ENCODE data around the gene RTN4RL1.

The RTN4RL1 gene

DNA sequence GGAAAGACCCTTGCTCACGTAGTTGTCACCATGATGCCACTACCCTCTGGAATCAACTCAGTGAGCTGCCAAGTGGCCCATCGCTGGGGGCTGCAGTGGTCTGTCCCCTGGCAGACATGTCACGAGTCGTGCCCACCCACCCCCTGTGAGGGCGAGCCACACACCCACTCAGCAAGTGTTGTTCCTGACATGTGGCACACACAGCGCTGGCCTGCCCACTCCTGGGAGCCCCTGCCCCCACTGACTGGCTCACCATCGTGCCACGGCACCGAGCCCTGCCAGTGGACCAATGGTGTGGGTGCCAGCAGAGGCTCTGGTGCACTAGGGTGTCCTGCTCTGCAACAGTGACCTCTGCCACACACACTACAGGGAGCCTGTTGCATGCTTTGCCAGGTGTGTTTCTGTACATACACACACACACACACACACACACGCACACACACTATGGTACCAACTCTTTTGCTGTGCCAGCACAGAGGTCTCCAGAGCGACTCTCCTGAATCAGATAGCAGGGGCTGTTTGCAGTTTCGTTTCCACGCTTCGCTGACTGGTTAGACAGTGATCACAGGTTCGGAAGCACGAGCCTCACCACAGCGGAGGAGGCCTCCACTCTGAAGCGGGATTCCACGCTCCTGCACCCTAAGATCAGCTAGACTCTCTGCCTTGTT lies 7.7 kb downstream of the RTN4RL1 start:
- Histone ChIP-seq H3K9me2 (replicated peaks; ENCODE audit: low read depth, low read length) (no peaks in the 10 kb centered on the region), H3K27me3 (ENCODE audit: insufficient read depth, low read length, poor library complexity, severe bottlenecking) (no peaks in the 10 kb centered on the region), H3K4me2 (ENCODE audit: low read depth, low read length, poor library complexity, severe bottlenecking) (no peak overlapping the region), H3K4me1 (ENCODE audit: insufficient read depth, low read length, poor library complexity, severe bottlenecking) (peaks cover 18% of the 10 kb centered on the region), H3K4me3 (ENCODE audit: low read length, poor library complexity, severe bottlenecking) (no peak overlapping the region), H4K20me1 (ENCODE audit: insufficient read depth, low read length, poor library complexity, severe bottlenecking) (no peaks in the 10 kb centered on the region), H2AFZ (ENCODE audit: low read length) (no peak overlapping the region), H3F3A (ENCODE audit: low read depth) (no peaks in the 10 kb centered on the region), H3K79me2 (ENCODE audit: insufficient read depth, low read length) (no peaks in the 10 kb centered on the region), H3K36me3 (ENCODE audit: insufficient read depth, low read length) (no peaks in the 10 kb centered on the region), H3K9me3 (ENCODE audit: insufficient read depth, low read depth, low read length) (no peaks in the 10 kb centered on the region), H3K9ac (ENCODE audit: low read depth, low read length, poor library complexity, severe bottlenecking) (no peak overlapping the region)
- TF ChIP-seq, protein P1, sequence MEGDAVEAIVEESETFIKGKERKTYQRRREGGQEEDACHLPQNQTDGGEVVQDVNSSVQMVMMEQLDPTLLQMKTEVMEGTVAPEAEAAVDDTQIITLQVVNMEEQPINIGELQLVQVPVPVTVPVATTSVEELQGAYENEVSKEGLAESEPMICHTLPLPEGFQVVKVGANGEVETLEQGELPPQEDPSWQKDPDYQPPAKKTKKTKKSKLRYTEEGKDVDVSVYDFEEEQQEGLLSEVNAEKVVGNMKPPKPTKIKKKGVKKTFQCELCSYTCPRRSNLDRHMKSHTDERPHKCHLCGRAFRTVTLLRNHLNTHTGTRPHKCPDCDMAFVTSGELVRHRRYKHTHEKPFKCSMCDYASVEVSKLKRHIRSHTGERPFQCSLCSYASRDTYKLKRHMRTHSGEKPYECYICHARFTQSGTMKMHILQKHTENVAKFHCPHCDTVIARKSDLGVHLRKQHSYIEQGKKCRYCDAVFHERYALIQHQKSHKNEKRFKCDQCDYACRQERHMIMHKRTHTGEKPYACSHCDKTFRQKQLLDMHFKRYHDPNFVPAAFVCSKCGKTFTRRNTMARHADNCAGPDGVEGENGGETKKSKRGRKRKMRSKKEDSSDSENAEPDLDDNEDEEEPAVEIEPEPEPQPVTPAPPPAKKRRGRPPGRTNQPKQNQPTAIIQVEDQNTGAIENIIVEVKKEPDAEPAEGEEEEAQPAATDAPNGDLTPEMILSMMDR (conservative IDR thresholded peaks at IDR 0.05; ENCODE audit: low read length), result no peak
- no peak for TF ChIP-seq EZH2phosphoT487 (IDR thresholded peaks at IDR 0.05; ENCODE audit: borderline replicate concordance)

DNA sequence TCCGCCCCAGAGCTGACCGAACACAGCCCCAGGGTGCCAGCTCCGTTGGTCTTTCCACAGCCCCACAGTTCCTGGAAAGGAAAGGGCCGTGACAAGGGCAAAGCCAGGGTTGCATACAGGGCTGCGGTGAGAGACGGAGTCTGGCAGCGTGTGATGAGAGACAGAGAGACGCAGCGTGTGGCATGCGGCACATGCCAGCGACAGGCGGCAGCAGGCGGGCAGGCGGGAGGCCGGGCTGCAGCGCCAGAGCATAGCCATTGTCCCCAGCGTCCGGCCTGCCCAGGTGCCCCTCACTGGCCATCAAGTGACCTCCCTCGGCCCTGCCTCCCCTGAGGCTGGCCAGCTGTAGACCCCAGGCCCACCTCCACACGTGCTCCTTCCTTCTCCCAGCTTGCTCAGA lies 8.6 kb downstream of the RTN4RL1 start:
- no peak for TF ChIP-seq EZH2phosphoT487 (IDR thresholded peaks at IDR 0.05; ENCODE audit: borderline replicate concordance)
- TF ChIP-seq, protein P1 (conservative IDR thresholded peaks at IDR 0.05; ENCODE audit: low read length), result no peak
- Histone ChIP-seq H3K4me2 (ENCODE audit: low read depth, low read length, poor library complexity, severe bottlenecking) (no peak overlapping the region), H3K9ac (ENCODE audit: low read depth, low read length, poor library complexity, severe bottlenecking) (no peak overlapping the region), H3K79me2 (ENCODE audit: insufficient read depth, low read length) (no peaks in the 10 kb centered on the region), H3K27me3 (ENCODE audit: insufficient read depth, low read length, poor library complexity, severe bottlenecking) (no peaks in the 10 kb centered on the region), H3K36me3 (ENCODE audit: insufficient read depth, low read length) (no peaks in the 10 kb centered on the region), H3K9me2 (replicated peaks; ENCODE audit: low read depth, low read length) (no peaks in the 10 kb centered on the region), H3F3A (ENCODE audit: low read depth) (no peaks in the 10 kb centered on the region), H3K4me1 (ENCODE audit: insufficient read depth, low read length, poor library complexity, severe bottlenecking) (peaks cover 24% of the 10 kb centered on the region), H3K4me3 (ENCODE audit: low read length, poor library complexity, severe bottlenecking) (no peak overlapping the region), H4K20me1 (ENCODE audit: insufficient read depth, low read length, poor library complexity, severe bottlenecking) (no peaks in the 10 kb centered on the region), H2AFZ (ENCODE audit: low read length) (no peak overlapping the region), H3K9me3 (ENCODE audit: insufficient read depth, low read depth, low read length) (no peaks in the 10 kb centered on the region)

DNA sequence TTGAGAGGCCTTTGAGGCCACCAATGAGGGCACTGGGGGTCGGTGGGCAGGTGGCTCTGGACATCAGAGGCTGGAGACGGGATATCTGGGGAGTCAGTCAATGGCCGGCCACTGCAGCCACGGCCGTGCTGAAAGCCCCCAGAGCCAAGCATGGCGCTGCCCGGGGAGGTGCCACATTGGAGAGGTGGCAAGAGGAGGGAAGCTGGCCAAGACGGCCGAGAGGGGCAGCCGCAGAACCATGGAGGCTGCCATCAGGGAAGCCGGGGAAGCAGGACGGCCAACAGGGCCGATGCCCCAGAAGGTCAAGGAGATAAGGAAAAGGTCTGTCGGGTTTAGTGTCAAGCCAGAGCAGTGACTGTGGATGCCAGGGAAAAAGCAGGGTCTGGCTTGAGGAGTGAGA lies 9.8 kb downstream of the RTN4RL1 start:
- H3K27me3 ChIP-seq (ENCODE audit: insufficient read depth, low read length, poor library complexity, severe bottlenecking), result no peaks in the 10 kb centered on the region

More for the DNA sequence above, 9.8 kb downstream of the RTN4RL1 start:
- H4K20me1 ChIP-seq (ENCODE audit: insufficient read depth, low read length, poor library complexity, severe bottlenecking), result no peaks in the 10 kb centered on the region
- no peak overlapping the region for H2AFZ ChIP-seq (ENCODE audit: low read length)
- no peak overlapping the region for H3K9ac ChIP-seq (ENCODE audit: low read depth, low read length, poor library complexity, severe bottlenecking)
- no peaks in the 10 kb centered on the region for H3K9me3 ChIP-seq (ENCODE audit: insufficient read depth, low read depth, low read length)
- H3K79me2 ChIP-seq (ENCODE audit: insufficient read depth, low read length), result no peaks in the 10 kb centered on the region
- H3K4me3 ChIP-seq (ENCODE audit: low read length, poor library complexity, severe bottlenecking), result no peak overlapping the region
- peaks cover 14% of the 10 kb centered on the region for H3K4me1 ChIP-seq (ENCODE audit: insufficient read depth, low read length, poor library complexity, severe bottlenecking)
- H3K4me2 ChIP-seq (ENCODE audit: low read depth, low read length, poor library complexity, severe bottlenecking), result no peak overlapping the region
- no peaks in the 10 kb centered on the region for H3K9me2 ChIP-seq (replicated peaks; ENCODE audit: low read depth, low read length)
- no peak for TF ChIP-seq EZH2phosphoT487 (IDR thresholded peaks at IDR 0.05; ENCODE audit: borderline replicate concordance)
- TF ChIP-seq, protein P1 (conservative IDR thresholded peaks at IDR 0.05; ENCODE audit: low read length), result no peak
- no peaks in the 10 kb centered on the region for H3F3A ChIP-seq (ENCODE audit: low read depth)
- H3K36me3 ChIP-seq (ENCODE audit: insufficient read depth, low read length), result no peaks in the 10 kb centered on the region

Measured in Loucy (cell line).